Measurements from ENCODE around the gene CDADC1.

DNA sequence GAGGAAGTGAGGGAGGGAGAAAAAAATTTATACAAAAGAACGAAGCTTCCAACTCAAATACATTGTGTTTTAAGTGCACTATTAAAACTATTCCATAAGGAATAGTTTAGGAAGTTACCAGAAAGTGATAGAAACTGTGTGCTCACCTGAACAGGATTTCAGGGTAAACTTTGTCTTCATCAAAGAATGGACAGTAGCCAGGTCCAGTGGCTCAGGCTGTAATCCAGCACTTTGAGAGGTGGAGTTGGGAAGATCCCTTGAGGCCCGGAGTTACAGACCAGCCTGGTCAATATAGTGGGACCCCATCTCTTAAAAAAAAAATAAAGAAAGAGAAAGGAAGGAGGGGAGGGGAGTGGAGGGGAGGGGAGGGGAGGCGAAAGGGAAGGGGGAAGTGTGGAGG lies 13.0 kb upstream of the CDADC1 start:
- TF ChIP-seq POLR2A (IDR thresholded peaks at IDR 0.05), result no peak
- TF ChIP-seq, protein P1, sequence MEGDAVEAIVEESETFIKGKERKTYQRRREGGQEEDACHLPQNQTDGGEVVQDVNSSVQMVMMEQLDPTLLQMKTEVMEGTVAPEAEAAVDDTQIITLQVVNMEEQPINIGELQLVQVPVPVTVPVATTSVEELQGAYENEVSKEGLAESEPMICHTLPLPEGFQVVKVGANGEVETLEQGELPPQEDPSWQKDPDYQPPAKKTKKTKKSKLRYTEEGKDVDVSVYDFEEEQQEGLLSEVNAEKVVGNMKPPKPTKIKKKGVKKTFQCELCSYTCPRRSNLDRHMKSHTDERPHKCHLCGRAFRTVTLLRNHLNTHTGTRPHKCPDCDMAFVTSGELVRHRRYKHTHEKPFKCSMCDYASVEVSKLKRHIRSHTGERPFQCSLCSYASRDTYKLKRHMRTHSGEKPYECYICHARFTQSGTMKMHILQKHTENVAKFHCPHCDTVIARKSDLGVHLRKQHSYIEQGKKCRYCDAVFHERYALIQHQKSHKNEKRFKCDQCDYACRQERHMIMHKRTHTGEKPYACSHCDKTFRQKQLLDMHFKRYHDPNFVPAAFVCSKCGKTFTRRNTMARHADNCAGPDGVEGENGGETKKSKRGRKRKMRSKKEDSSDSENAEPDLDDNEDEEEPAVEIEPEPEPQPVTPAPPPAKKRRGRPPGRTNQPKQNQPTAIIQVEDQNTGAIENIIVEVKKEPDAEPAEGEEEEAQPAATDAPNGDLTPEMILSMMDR (IDR thresholded peaks at IDR 0.05), result no peak

All from esophagus squamous epithelium (tissue), 4 donors.